Body of pancreas (tissue), 4 donors: Measurements from ENCODE around the gene LPIN3.

ENCODE experiments used
- POLR2A ChIP-seq, 3 donors: fragments of 450-650 bp; IDR thresholded peaks; one replicate each; pipeline ENCODE4 v1.6.1; 2016; ENCODE audit warnings: antibody characterized with exemption in 3 of 3, mild to moderate bottlenecking in 2 of 3
- TF ChIP-seq, protein P1 (sequence below), 7 experiments: fragments of 450-650 bp in 4 of 7; fragments of 200-600 bp in 3 of 7; sonication (generic) in 3 of 7; IDR thresholded peaks; one replicate each; pipeline ENCODE4 v1.5.1; 2016 to 2019; ENCODE audit warnings: antibody characterized with exemption in 7 of 7

DNA sequence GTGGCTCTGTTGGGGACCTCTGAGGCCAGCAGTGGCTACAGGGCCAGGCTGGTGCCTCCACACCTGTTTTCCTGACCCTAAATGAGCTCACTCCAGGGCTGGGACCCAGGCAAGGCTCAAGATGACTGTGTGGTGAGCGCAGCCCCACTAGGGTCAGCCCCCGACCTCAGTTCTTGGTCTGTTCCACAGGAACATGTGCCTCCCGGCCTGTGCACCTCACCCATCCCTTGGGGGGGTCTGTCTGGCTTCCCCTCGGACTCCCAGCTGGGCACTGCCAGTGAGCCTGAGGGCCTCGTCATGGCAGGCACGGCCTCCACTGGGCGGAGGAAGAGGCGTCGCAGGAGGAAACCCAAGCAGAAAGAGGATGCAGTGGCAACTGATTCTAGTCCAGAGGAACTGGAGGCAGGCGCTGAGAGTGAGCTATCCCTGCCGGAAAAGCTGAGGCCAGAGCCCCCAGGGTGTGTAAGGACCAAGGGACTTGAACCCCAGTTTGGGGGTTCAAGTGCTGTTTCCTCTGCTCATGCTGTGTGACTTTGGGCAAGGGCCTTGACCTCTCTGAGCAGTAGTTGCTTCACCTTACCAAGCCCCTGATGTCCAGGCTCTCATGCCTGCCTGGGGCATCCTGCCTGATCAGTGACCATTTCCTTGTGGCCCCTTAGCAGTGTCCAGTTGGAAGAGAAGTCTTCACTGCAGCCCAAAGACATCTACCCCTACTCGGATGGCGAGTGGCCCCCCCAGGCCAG lies 8.0 kb downstream of the LPIN3 start:
- TF ChIP-seq, protein P1, sequence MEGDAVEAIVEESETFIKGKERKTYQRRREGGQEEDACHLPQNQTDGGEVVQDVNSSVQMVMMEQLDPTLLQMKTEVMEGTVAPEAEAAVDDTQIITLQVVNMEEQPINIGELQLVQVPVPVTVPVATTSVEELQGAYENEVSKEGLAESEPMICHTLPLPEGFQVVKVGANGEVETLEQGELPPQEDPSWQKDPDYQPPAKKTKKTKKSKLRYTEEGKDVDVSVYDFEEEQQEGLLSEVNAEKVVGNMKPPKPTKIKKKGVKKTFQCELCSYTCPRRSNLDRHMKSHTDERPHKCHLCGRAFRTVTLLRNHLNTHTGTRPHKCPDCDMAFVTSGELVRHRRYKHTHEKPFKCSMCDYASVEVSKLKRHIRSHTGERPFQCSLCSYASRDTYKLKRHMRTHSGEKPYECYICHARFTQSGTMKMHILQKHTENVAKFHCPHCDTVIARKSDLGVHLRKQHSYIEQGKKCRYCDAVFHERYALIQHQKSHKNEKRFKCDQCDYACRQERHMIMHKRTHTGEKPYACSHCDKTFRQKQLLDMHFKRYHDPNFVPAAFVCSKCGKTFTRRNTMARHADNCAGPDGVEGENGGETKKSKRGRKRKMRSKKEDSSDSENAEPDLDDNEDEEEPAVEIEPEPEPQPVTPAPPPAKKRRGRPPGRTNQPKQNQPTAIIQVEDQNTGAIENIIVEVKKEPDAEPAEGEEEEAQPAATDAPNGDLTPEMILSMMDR (IDR thresholded peaks at IDR 0.05): no peak
- no peak for TF ChIP-seq POLR2A (IDR thresholded peaks at IDR 0.05)
